GM23338 (cell line): ENCODE measurements around the gene CANT1. TPM values are rescaled to one million over a fixed set of nuclear protein-coding genes. Genes with fewer than 3 reads are reported as not detected.

ENCODE experiments used
- EZH2 ChIP-seq: fragments of 200-600 bp; sonication (generic); IDR thresholded peaks from one replicate; pipeline ENCODE4 v1.8.0; 2017; ENCODE audit warnings: antibody characterized with exemption, mild to moderate bottlenecking, low read depth; ENCODE audit not compliant: unreplicated experiment
- EZH2phosphoT487 ChIP-seq: fragments of 200-600 bp; sonication (generic); IDR thresholded peaks from one replicate; pipeline ENCODE4 v1.8.1; 2018; ENCODE audit warnings: antibody characterized with exemption; ENCODE audit not compliant: unreplicated experiment
- JUNB ChIP-seq: IDR thresholded peaks from one replicate; pipeline ENCODE4 v1.6.1; 2016; ENCODE audit warnings: antibody characterized with exemption; ENCODE audit not compliant: unreplicated experiment
- NANOG ChIP-seq: IDR thresholded peaks from 2 replicates; pipeline ENCODE4 v1.6.1; 2016; ENCODE audit warnings: antibody characterized with exemption, borderline replicate concordance
- POLR2AphosphoS5 ChIP-seq: IDR thresholded peaks from 2 replicates; pipeline ENCODE4 v1.6.1; 2016; ENCODE audit warnings: antibody characterized with exemption, low read depth
- STAT1 ChIP-seq: IDR thresholded peaks from one replicate; pipeline ENCODE4 v1.6.1; 2016; ENCODE audit warnings: antibody characterized with exemption; ENCODE audit not compliant: unreplicated experiment
- ZNF114 ChIP-seq: fragments of 250-450 bp; sonication (Bioruptor Pico); IDR thresholded peaks from 2 replicates; pipeline ENCODE4 v1.5.0; 2020; ENCODE audit warnings: mild to moderate bottlenecking, moderate library complexity
- ZNF331 ChIP-seq: fragments of 250-450 bp; sonication (Bioruptor Pico); IDR thresholded peaks from 2 replicates; pipeline ENCODE4 v1.5.0; 2020; ENCODE audit warnings: low read depth, mild to moderate bottlenecking, moderate library complexity
- polyA plus RNA-seq: library from polyadenylated mRNA; unstranded; fragments of >200 nt; fragmentation: Nextera tagmentation; extraction: Ambion mirVana; gene quantifications from 2 replicates; pipeline ENCODE4 v1.2.1, GENCODE V29; 2016
- total RNA-seq: library from RNA; depleted of rRNA; stranded (reverse); fragments of >200 nt; shearing (Covaris generic); gene quantifications from 2 replicates; pipeline ENCODE4 v1.2.3, GENCODE V29; 2014
- TF ChIP-seq, protein P1 (sequence below): fragments of 250-450 bp; sonication (Bioruptor Pico); IDR thresholded peaks from 2 replicates; pipeline ENCODE4 v1.5.0; 2020; ENCODE audit warnings: mild to moderate bottlenecking, moderate library complexity
- TF ChIP-seq, protein P2 (sequence below), 2 experiments: fragments of 200-600 bp in 1 of 2; sonication (generic) in 1 of 2; conservative IDR thresholded peaks; 2 replicates each; pipeline versions ENCODE4 v1.5.1 to v1.6.1; 2016 to 2017; ENCODE audit warnings: antibody characterized with exemption in 2 of 2, low read depth in 2 of 2, mild to moderate bottlenecking in 2 of 2, moderate library complexity in 1 of 2
- TF ChIP-seq, protein P3 (sequence below): IDR thresholded peaks from 2 replicates; pipeline ENCODE4 v1.6.1; 2016; ENCODE audit warnings: antibody characterized with exemption

Gene CANT1
- total and polyA plus RNA-seq, 2 experiments from 2014 or later, result 5.9 to 38.8 TPM

DNA sequence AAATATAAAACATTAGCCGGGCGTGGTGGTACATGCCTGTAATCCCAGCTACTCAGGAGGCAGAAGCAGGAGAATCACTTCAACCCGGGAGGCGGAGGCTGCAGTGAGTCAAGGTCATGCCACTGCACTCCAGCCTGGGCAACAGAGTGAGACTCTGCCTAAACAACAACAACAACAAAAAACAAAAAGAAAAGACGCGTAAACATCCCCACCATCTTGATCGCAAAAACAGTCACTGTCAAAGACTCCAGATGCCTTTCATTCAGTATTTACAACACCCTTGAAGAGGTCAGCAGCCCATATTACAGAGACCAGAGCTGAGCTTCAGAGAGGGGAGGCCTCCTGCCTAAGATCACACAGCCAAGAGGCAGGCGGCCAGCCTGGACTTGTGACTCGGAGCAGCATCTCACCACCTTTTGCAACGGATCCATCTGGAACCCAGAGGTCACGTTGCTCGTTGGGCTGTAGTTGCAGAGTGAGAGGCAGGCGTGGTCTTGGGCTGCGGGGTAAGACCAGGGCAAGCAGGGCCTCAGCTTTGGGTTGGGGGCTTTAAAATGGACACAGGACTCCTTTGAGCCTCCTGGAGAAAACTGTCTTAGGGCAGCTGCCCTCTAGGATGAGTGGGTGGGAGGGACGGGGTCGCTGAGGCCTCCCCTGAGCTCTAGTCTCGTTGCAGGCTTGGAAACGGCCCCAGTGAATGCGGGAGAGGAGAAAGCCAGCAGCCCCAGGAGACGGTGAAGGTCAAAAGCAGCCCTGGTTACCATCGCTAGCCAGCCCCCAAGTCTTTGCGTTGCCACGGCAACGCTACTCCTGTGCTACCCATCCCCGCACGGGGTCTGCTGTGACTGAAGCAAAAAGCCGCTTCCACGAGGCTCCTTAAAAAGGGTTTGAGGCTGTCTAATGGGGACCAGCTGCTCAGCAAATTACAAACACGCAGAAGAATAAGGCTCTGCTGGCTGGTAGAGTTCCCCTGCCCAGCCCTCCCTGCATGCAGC lies 55.9 kb downstream of the CANT1 start (continued):
- TF ChIP-seq, protein P1, sequence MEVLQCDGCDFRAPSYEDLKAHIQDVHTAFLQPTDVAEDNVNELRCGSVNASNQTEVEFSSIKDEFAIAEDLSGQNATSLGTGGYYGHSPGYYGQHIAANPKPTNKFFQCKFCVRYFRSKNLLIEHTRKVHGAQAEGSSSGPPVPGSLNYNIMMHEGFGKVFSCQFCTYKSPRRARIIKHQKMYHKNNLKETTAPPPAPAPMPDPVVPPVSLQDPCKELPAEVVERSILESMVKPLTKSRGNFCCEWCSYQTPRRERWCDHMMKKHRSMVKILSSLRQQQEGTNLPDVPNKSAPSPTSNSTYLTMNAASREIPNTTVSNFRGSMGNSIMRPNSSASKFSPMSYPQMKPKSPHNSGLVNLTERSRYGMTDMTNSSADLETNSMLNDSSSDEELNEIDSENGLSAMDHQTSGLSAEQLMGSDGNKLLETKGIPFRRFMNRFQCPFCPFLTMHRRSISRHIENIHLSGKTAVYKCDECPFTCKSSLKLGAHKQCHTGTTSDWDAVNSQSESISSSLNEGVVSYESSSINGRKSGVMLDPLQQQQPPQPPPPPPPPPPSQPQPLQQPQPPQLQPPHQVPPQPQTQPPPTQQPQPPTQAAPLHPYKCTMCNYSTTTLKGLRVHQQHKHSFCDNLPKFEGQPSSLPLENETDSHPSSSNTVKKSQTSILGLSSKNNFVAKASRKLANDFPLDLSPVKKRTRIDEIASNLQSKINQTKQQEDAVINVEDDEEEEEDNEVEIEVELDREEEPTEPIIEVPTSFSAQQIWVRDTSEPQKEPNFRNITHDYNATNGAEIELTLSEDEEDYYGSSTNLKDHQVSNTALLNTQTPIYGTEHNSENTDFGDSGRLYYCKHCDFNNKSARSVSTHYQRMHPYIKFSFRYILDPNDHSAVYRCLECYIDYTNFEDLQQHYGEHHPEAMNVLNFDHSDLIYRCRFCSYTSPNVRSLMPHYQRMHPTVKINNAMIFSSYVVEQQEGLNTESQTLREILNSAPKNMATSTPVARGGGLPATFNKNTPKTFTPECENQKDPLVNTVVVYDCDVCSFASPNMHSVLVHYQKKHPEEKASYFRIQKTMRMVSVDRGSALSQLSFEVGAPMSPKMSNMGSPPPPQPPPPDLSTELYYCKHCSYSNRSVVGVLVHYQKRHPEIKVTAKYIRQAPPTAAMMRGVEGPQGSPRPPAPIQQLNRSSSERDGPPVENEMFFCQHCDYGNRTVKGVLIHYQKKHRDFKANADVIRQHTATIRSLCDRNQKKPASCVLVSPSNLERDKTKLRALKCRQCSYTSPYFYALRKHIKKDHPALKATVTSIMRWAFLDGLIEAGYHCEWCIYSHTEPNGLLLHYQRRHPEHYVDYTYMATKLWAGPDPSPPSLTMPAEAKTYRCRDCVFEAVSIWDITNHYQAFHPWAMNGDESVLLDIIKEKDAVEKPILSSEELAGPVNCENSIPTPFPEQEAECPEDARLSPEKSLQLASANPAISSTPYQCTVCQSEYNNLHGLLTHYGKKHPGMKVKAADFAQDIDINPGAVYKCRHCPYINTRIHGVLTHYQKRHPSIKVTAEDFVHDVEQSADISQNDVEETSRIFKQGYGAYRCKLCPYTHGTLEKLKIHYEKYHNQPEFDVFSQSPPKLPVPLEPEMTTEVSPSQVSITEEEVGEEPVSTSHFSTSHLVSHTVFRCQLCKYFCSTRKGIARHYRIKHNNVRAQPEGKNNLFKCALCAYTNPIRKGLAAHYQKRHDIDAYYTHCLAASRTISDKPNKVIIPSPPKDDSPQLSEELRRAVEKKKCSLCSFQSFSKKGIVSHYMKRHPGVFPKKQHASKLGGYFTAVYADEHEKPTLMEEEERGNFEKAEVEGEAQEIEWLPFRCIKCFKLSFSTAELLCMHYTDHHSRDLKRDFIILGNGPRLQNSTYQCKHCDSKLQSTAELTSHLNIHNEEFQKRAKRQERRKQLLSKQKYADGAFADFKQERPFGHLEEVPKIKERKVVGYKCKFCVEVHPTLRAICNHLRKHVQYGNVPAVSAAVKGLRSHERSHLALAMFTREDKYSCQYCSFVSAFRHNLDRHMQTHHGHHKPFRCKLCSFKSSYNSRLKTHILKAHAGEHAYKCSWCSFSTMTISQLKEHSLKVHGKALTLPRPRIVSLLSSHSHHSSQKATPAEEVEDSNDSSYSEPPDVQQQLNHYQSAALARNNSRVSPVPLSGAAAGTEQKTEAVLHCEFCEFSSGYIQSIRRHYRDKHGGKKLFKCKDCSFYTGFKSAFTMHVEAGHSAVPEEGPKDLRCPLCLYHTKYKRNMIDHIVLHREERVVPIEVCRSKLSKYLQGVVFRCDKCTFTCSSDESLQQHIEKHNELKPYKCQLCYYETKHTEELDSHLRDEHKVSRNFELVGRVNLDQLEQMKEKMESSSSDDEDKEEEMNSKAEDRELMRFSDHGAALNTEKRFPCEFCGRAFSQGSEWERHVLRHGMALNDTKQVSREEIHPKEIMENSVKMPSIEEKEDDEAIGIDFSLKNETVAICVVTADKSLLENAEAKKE, result no peak
- TF ChIP-seq, protein P2, sequence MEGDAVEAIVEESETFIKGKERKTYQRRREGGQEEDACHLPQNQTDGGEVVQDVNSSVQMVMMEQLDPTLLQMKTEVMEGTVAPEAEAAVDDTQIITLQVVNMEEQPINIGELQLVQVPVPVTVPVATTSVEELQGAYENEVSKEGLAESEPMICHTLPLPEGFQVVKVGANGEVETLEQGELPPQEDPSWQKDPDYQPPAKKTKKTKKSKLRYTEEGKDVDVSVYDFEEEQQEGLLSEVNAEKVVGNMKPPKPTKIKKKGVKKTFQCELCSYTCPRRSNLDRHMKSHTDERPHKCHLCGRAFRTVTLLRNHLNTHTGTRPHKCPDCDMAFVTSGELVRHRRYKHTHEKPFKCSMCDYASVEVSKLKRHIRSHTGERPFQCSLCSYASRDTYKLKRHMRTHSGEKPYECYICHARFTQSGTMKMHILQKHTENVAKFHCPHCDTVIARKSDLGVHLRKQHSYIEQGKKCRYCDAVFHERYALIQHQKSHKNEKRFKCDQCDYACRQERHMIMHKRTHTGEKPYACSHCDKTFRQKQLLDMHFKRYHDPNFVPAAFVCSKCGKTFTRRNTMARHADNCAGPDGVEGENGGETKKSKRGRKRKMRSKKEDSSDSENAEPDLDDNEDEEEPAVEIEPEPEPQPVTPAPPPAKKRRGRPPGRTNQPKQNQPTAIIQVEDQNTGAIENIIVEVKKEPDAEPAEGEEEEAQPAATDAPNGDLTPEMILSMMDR (conservative IDR thresholded peaks at IDR 0.05; ENCODE audit: low read depth in 2 of 2), result no peak
- TF ChIP-seq POLR2AphosphoS5 (no peak), EZH2 (no peak), JUNB (no peak), ZNF114 (CRISPR knock-in tag) (no peak), ZNF331 (CRISPR knock-in tag) (no peak), EZH2phosphoT487 (no peak), STAT1 (no peak), NANOG (no peak)
- TF ChIP-seq, protein P3, sequence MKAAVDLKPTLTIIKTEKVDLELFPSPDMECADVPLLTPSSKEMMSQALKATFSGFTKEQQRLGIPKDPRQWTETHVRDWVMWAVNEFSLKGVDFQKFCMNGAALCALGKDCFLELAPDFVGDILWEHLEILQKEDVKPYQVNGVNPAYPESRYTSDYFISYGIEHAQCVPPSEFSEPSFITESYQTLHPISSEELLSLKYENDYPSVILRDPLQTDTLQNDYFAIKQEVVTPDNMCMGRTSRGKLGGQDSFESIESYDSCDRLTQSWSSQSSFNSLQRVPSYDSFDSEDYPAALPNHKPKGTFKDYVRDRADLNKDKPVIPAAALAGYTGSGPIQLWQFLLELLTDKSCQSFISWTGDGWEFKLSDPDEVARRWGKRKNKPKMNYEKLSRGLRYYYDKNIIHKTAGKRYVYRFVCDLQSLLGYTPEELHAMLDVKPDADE, result no peak
